HG03196 (cell line): ENCODE results near the gene OR6C76.
"Not testable (repeated sequence)": the region's sequence is repeated elsewhere in the genome, so short reads cannot be mapped to it uniquely, and the experiment has no call there.

ENCODE experiments used
- ATAC-seq: cut with Tn5 transposase; IDR thresholded peaks from one replicate; pipeline ENCODE4 v1.9.1; 2021; ENCODE audit not compliant: unreplicated experiment

The OR6C76 gene

GRCh38 chr12:55425954-55426353, at the start of gene OR6C76:
TSS of gene OR6C76 (plus strand) at chr12:55426254. CDS start at chr12:55426254, 0 bp downstream.
- ATAC-seq: no peak

GRCh38 chr12:55385891-55386290, 40.2 kb upstream of the OR6C76 start:
- no peak for ATAC-seq

- no peak for ATAC-seq
These were observed 33.8 kb upstream of the OR6C76 start for GRCh38 chr12:55392032-55392795.

GRCh38 chr12:55396326-55396725, 29.7 kb upstream of the OR6C76 start:
- no peak for ATAC-seq

GRCh38 chr12:55400229-55400628, 25.8 kb upstream of the OR6C76 start, which contains the start of gene OR6C65:
TSS of gene OR6C65 (plus strand) at chr12:55400529. CDS start at chr12:55400529, 0 bp downstream.
- ATAC-seq: no peak

GRCh38 chr12:55407866-55408265, 18.2 kb upstream of the OR6C76 start:
- no peak for ATAC-seq

GRCh38 chr12:55409133-55409532, 16.9 kb upstream of the OR6C76 start:
- not testable (repeated sequence) for ATAC-seq

- ATAC-seq: not testable (repeated sequence)
These were observed 13.9 kb upstream of the OR6C76 start for GRCh38 chr12:55412138-55412537.

GRCh38 chr12:55413498-55414388, 12.3 kb upstream of the OR6C76 start:
- not testable (repeated sequence) for ATAC-seq

- not testable (repeated sequence) for ATAC-seq
These were observed 11.6 kb upstream of the OR6C76 start for GRCh38 chr12:55414396-55414823.

- ATAC-seq: not testable (repeated sequence)
These were observed 11.2 kb upstream of the OR6C76 start for GRCh38 chr12:55414889-55415288.

GRCh38 chr12:55416961-55417360, 9.1 kb upstream of the OR6C76 start:
- ATAC-seq: no peak

- ATAC-seq: no peak
These were observed 5.6 kb upstream of the OR6C76 start for GRCh38 chr12:55420307-55420962.

GRCh38 chr12:55428331-55429243, 2.5 kb downstream of the OR6C76 start:
- no peak for ATAC-seq

GRCh38 chr12:55441233-55441632, 15.2 kb downstream of the OR6C76 start:
- ATAC-seq: not testable (repeated sequence)

- ATAC-seq: no peak
These were observed 17.7 kb downstream of the OR6C76 start, which contains the start of gene OR6C2 for GRCh38 chr12:55443776-55444175. TSS of gene OR6C2 (plus strand) at chr12:55444076. CDS start at chr12:55452214, 8,138 bp downstream.

- no peak for ATAC-seq
These were observed 19.3 kb downstream of the OR6C76 start for GRCh38 chr12:55445357-55445756.

GRCh38 chr12:55446326-55446725, 20.3 kb downstream of the OR6C76 start:
- no peak for ATAC-seq

- no peak for ATAC-seq
These were observed 22.8 kb downstream of the OR6C76 start for GRCh38 chr12:55448825-55449224.

- ATAC-seq: not testable (repeated sequence)
These were observed 38.9 kb downstream of the OR6C76 start for GRCh38 chr12:55464926-55465325.
